CD4-positive, alpha-beta T cell (primary cell): ENCODE results near the gene KIR2DL3. TPM values are rescaled to one million over a fixed set of nuclear protein-coding genes. Genes with fewer than 3 reads are reported as not detected.
"Not testable (repeated sequence)": the region's sequence is repeated elsewhere in the genome, so short reads cannot be mapped to it uniquely, and the experiment has no call there.

Source experiments
- ATAC-seq: fragments of 200-7000 bp; cut with Tn5 transposase; one replicate; pipeline ENCODE4 v1.10.0; 2022; ENCODE audit warnings: mild to moderate bottlenecking; ENCODE audit not compliant: poor library complexity
- CTCF ChIA-PET: fragments of 350-600 bp; sonication (Branson Sonifier 250); formaldehyde crosslinking; loops from one replicate; lab custom pipeline; 2021; ENCODE audit warnings: antibody characterized with exemption, inconsistent platforms; lab: Charles Lee
- POLR2A ChIA-PET: fragments of 350-600 bp; sonication (Branson Sonifier 250); formaldehyde crosslinking; loops from one replicate; lab custom pipeline; 2021; ENCODE audit warnings: antibody characterized with exemption, inconsistent platforms; lab: Charles Lee
- DNase-seq, 14 experiments: peaks; one replicate each; pipeline ENCODE4 v3.0.0-alpha.2; 2013 to 2020; ENCODE audit warnings: mixed read lengths in 2 of 14
- H3K27ac ChIP-seq, 2 donors: one replicate each; pipeline versions ENCODE4 v1.5.1 to v1.7.0; 2013; ENCODE audit warnings: low read length in 2 of 2, low read depth in 1 of 2, mild to moderate bottlenecking in 1 of 2
- H3K27me3 ChIP-seq, 2 experiments: 1 replicate in 1 of 2; 2 replicates in 1 of 2; pipeline versions ENCODE4 v1.6.1 to v1.7.0; 2013; ENCODE audit warnings: low read length in 2 of 2, control low read depth in 1 of 2, mild to moderate bottlenecking in 1 of 2, moderate library complexity in 1 of 2; ENCODE audit not compliant: insufficient read depth in 2 of 2, control insufficient read depth in 1 of 2
- H3K36me3 ChIP-seq: one replicate; pipeline ENCODE4 v1.6.1; 2013; ENCODE audit warnings: low read length, control low read depth; ENCODE audit not compliant: insufficient read depth
- H3K4me1 ChIP-seq: one replicate; pipeline ENCODE4 v1.6.1; 2013; ENCODE audit warnings: low read length, control low read depth; ENCODE audit not compliant: insufficient read depth
- H3K4me3 ChIP-seq: one replicate; pipeline ENCODE4 v1.5.1; 2013; ENCODE audit warnings: mild to moderate bottlenecking, low read length, moderate library complexity
- H3K9me3 ChIP-seq, 2 experiments: 1 replicate in 1 of 2; 2 replicates in 1 of 2; pipeline versions ENCODE4 v1.6.1 to v1.7.0; 2013; ENCODE audit warnings: low read length in 2 of 2, mild to moderate bottlenecking in 2 of 2, control low read depth in 1 of 2, moderate library complexity in 1 of 2; ENCODE audit not compliant: control insufficient read depth in 1 of 2, insufficient read depth in 1 of 2
- H3K27ac Mint-ChIP-seq: one replicate; pipeline ENCODE4 v1.8.0; 2020; ENCODE audit warnings: mixed read lengths
- H3K27me3 Mint-ChIP-seq: one replicate; pipeline ENCODE4 v1.8.0; 2021; ENCODE audit warnings: mixed read lengths
- H3K36me3 Mint-ChIP-seq: one replicate; pipeline ENCODE4 v1.8.0; 2021; ENCODE audit warnings: low read depth, mixed read lengths
- H3K4me1 Mint-ChIP-seq: one replicate; pipeline ENCODE4 v1.8.0; 2021; ENCODE audit warnings: low read depth, mixed read lengths
- H3K4me3 Mint-ChIP-seq: one replicate; pipeline ENCODE4 v1.8.0; 2020; ENCODE audit warnings: mild to moderate bottlenecking, mixed read lengths
- H3K9me3 Mint-ChIP-seq: one replicate; pipeline ENCODE4 v1.8.0; 2020; ENCODE audit warnings: mixed read lengths
- CTCF ChIP-seq: fragments of 200-600 bp; IDR thresholded peaks from one replicate; pipeline ENCODE4 v1.8.0; 2022; ENCODE audit warnings: antibody characterized with exemption, mild to moderate bottlenecking
- intact Hi-C, 2 experiments: fragments of 100-400 bp; cut with DNase I in 1 of 2; cut with micrococcal nuclease in 1 of 2; formaldehyde crosslinking; loops; one replicate each; pipeline versions ENCODE4 v1.15.1 to v1.9.0; 2023 to 2025; cut with DNase I, micrococcal nuclease
- polyA plus RNA-seq, 2 donors: library from polyadenylated mRNA; unstranded; fragments of 120-200 nt; gene quantifications; one replicate each; pipeline ENCODE4 v1.2.1, GENCODE V29; 2013
- total RNA-seq, 174 experiments: library from RNA in 2 of 174; stranded (reverse) in 2 of 174; gene quantifications; one replicate each; pipeline ENCODE4 v1.2.3 and lab custom pipeline; 2021 to 2026

Gene KIR2DL3
- total RNA-seq (not detected), total RNA-seq (lab: John Stamatoyannopoulos, UW) (0 to 0.51 (median 0) reads per million in 172 experiments)
- 0.19 TPM for polyA plus RNA-seq (2013, experiment 1 of 2)
- polyA plus RNA-seq (2013, experiment 2 of 2): 0.11 TPM

- H3K27ac ChIP-seq, H3K9me3 ChIP-seq, H3K36me3 Mint-ChIP-seq, H3K9me3 Mint-ChIP-seq, H3K4me1 ChIP-seq, H3K27ac Mint-ChIP-seq, CTCF ChIA-PET, H3K36me3 ChIP-seq, ATAC-seq, H3K4me1 Mint-ChIP-seq, H3K4me3 Mint-ChIP-seq, DNase-seq, H3K4me3 ChIP-seq, intact Hi-C loops, POLR2A ChIA-PET, H3K27me3 ChIP-seq: not testable (repeated sequence)
- peaks cover 22% of the 10 kb centered on the region for H3K27me3 Mint-ChIP-seq
Measured at GRCh38 chr19:54738306-54738705, at the start of gene KIR2DL3. TSS of gene KIR2DL3 (plus strand) at chr19:54738513. CDS start at chr19:54738546, 33 bp downstream.

- ATAC-seq: no peak
- Mint-ChIP-seq H3K9me3 (no peaks in the 10 kb centered on the region), H3K27me3 (peaks cover 56% of the 10 kb centered on the region), H3K4me3 (no peak overlapping the region), H3K27ac (no peak overlapping the region), H3K36me3 (no peaks in the 10 kb centered on the region), H3K4me1 (no peaks in the 10 kb centered on the region)
- CTCF ChIA-PET: no interaction called here
- Histone ChIP-seq H3K9me3 (peaks cover 0 to 3% of the 10 kb centered on the region in 2 experiments), H3K36me3 (no peaks in the 10 kb centered on the region), H3K4me3 (no peak overlapping the region), H3K4me1 (peaks cover 2% of the 10 kb centered on the region), H3K27me3 (peaks cover 3 to 11% of the 10 kb centered on the region in 2 experiments), H3K27ac (no peak overlapping the region)
- DNase-seq: no peak
- intact Hi-C loops: no loop called here
- no peak for TF ChIP-seq CTCF
- POLR2A ChIA-PET: no interaction called here
Measured at GRCh38 chr19:54691582-54692297, 46.6 kb upstream of the KIR2DL3 start.

GRCh38 chr19:54692298-54692615 lies 46.1 kb upstream of the KIR2DL3 start:
- Mint-ChIP-seq H3K27ac (no peak overlapping the region), H3K4me1 (no peaks in the 10 kb centered on the region), H3K36me3 (no peaks in the 10 kb centered on the region), H3K27me3 (peaks cover 51% of the 10 kb centered on the region), H3K9me3 (no peaks in the 10 kb centered on the region), H3K4me3 (no peak overlapping the region)
- peaks cover 0 to 3% of the 10 kb centered on the region in 2 experiments for H3K9me3 ChIP-seq
- no peak overlapping the region for H3K27ac ChIP-seq
- CTCF ChIA-PET: no interaction called here
- ATAC-seq: no peak
- no peak for TF ChIP-seq CTCF
- peaks cover 3 to 11% of the 10 kb centered on the region in 2 experiments for H3K27me3 ChIP-seq
- H3K4me1 ChIP-seq: peaks cover 2% of the 10 kb centered on the region
- intact Hi-C loops: no loop called here
- no peak overlapping the region for H3K4me3 ChIP-seq
- POLR2A ChIA-PET: no interaction called here
- no peak for DNase-seq
- H3K36me3 ChIP-seq: no peaks in the 10 kb centered on the region
